ENCODE data around the gene SPINT2. TPM values are rescaled to one million over a fixed set of nuclear protein-coding genes. Genes with fewer than 3 reads are reported as not detected.
A peak's percentile ranks its signal among the peaks of the same experiment; 100 is the strongest.
"Not testable (repeated sequence)": the region's sequence is repeated elsewhere in the genome, so short reads cannot be mapped to it uniquely, and the experiment has no call there.

SPINT2 gene
- total RNA-seq, 2 donors from 2014 or later, result 415 to 487 TPM

GRCh38 chr19:38228005-38228377, 36.4 kb upstream of the SPINT2 start:
- 20 to 25% methylated on average over 1 to 10 of the region's 16 CpGs for WGBS, 2 experiments (ENCODE audit: insufficient coverage in 1 of 2, insufficient read length in 1 of 2)
- no peaks in the 10 kb centered on the region for H3K9me3 Mint-ChIP-seq
- Histone ChIP-seq H3K4me3 (ENCODE audit: low read length) (no peak overlapping the region), H3K27ac (ENCODE audit: low read depth, low read length) (no peak overlapping the region), H3K27me3 (ENCODE audit: control insufficient read depth, insufficient read depth, low read length, poor library complexity, severe bottlenecking) (peaks cover 34% of the 10 kb centered on the region), H3K9ac (ENCODE audit: extremely low read depth, low read length, poor library complexity, severe bottlenecking) (no peak overlapping the region), H3K36me3 (ENCODE audit: control insufficient read depth, insufficient read depth, low read length) (no peaks in the 10 kb centered on the region), H3K9me3 (ENCODE audit: control insufficient read depth, low read length) (no peaks in the 10 kb centered on the region), H3K4me1 (ENCODE audit: control insufficient read depth, insufficient read depth, low read length) (no peaks in the 10 kb centered on the region)
- no peak overlapping the region for H3K27ac Mint-ChIP-seq
- DNase-seq, result peak; percentile 75
- peaks cover 73% of the 10 kb centered on the region for H3K27me3 Mint-ChIP-seq (ENCODE audit: insufficient read depth)
- H3K36me3 Mint-ChIP-seq (ENCODE audit: low read depth), result no peaks in the 10 kb centered on the region
- TF ChIP-seq CTCF (conservative IDR thresholded peaks at IDR 0.05), result no peak
- H3K4me1 Mint-ChIP-seq, result peaks cover 10% of the 10 kb centered on the region
- H3K4me3 Mint-ChIP-seq, result peak overlapping the region; percentile 44

DNA sequence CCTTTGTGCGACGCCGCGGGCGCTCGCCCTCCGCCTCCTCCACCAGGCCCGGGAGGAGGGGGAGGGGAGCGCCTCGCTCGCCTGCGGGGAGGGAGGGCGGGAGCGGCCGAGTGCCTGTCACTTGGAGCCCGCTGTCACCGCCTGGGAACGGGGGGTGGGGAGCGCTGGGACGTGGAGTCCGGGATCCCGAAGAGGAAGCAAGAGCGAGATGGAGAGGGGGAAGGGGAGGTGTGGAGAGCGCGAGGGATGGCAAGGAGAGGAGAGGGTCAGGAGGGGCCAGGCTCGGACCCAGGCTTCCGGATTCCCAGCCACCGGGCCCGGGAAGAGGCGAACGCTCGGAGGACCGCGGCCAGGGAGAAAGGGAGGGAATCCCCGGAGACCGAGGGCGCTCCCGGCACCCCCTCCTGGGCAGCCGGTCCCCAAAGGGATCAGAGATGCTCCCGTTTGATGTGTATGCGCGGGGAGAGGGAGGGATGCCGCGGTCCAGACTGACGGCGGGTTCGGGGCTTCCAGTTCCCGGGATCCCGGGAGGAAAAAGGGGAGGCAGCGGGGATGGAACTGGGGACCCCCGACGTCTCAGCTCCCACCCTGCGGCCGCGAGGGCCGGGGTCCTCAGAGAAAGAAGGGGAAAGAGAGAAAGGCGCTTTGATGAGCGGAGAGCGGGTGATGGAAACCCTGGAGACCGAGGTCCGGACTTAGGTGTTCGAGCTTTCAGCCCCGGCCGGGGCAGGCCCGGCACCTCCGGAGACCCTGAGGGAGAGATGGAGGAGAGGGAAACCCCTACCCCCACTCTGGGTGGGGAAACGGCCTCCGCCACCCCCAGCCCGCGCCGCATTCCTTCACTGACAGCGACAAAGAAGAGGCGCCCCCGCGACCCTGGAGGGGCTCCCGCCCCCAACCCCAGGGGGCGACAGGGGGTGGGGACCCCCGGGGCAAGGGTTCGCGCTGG, 35.6 kb upstream of the SPINT2 start:
- Mint-ChIP-seq H3K27ac (no peak overlapping the region), H3K27me3 (ENCODE audit: insufficient read depth) (peaks cover 67% of the 10 kb centered on the region), H3K4me1 (peaks cover 3% of the 10 kb centered on the region), H3K36me3 (ENCODE audit: low read depth) (no peaks in the 10 kb centered on the region), H3K4me3 (peak overlapping the region; percentile 44), H3K9me3 (no peaks in the 10 kb centered on the region)
- Histone ChIP-seq H3K9ac (ENCODE audit: extremely low read depth, low read length, poor library complexity, severe bottlenecking) (no peak overlapping the region), H3K36me3 (ENCODE audit: control insufficient read depth, insufficient read depth, low read length) (no peaks in the 10 kb centered on the region), H3K4me1 (ENCODE audit: control insufficient read depth, insufficient read depth, low read length) (no peaks in the 10 kb centered on the region), H3K4me3 (ENCODE audit: low read length) (peak overlapping the region; percentile 69), H3K27ac (ENCODE audit: low read depth, low read length) (no peak overlapping the region), H3K27me3 (ENCODE audit: control insufficient read depth, insufficient read depth, low read length, poor library complexity, severe bottlenecking) (peaks cover 34% of the 10 kb centered on the region), H3K9me3 (ENCODE audit: control insufficient read depth, low read length) (no peaks in the 10 kb centered on the region)
- DNase-seq, result peak; percentile 88
- TF ChIP-seq CTCF (conservative IDR thresholded peaks at IDR 0.05), result no peak
- 0 to 1% methylated on average over 15 to 76 of the region's 80 CpGs for WGBS, 2 experiments (ENCODE audit: insufficient coverage in 1 of 2, insufficient read length in 1 of 2)

DNA sequence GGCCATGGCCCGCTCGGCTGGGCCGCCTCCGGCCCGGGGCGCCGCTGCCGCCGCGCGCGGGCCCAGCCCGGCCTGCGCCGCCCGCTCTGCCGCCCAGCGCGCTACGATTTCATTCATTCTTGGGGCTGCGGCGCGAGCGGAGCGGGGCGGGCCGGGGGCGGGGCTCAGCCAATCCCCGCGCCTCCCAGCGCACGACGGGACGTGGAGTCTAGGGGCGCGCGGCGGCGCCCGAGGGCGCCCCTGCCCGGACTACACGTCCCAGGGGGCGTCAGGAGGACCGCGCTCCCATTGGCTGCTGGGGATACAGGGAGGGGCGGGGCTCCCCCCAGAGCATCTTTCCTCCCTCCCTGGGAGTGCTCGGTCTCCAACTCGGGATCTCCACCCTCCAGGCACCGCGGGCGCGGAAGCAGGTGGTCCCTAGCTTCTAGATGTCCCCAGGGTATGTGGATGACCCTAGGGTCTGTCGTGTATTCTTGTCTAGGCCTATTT, 34.7 kb upstream of the SPINT2 start:
- Histone ChIP-seq H3K27ac (ENCODE audit: low read depth, low read length) (no peak overlapping the region), H3K27me3 (ENCODE audit: control insufficient read depth, insufficient read depth, low read length, poor library complexity, severe bottlenecking) (peaks cover 34% of the 10 kb centered on the region), H3K9me3 (ENCODE audit: control insufficient read depth, low read length) (no peaks in the 10 kb centered on the region), H3K36me3 (ENCODE audit: control insufficient read depth, insufficient read depth, low read length) (no peaks in the 10 kb centered on the region), H3K9ac (ENCODE audit: extremely low read depth, low read length, poor library complexity, severe bottlenecking) (no peak overlapping the region), H3K4me1 (ENCODE audit: control insufficient read depth, insufficient read depth, low read length) (no peaks in the 10 kb centered on the region), H3K4me3 (ENCODE audit: low read length) (no peak overlapping the region)
- H3K27me3 Mint-ChIP-seq (ENCODE audit: insufficient read depth), result peaks cover 63% of the 10 kb centered on the region
- no peak overlapping the region for H3K4me3 Mint-ChIP-seq
- H3K36me3 Mint-ChIP-seq (ENCODE audit: low read depth), result no peaks in the 10 kb centered on the region
- no peak overlapping the region for H3K27ac Mint-ChIP-seq
- peak; percentile 87 for DNase-seq
- H3K4me1 Mint-ChIP-seq, result peaks cover 1% of the 10 kb centered on the region
- 0% methylated on average over 4 to 54 of the region's 54 CpGs for WGBS, 2 experiments (ENCODE audit: insufficient coverage in 1 of 2, insufficient read length in 1 of 2)
- no peaks in the 10 kb centered on the region for H3K9me3 Mint-ChIP-seq
- no peak for TF ChIP-seq CTCF (conservative IDR thresholded peaks at IDR 0.05)

DNA sequence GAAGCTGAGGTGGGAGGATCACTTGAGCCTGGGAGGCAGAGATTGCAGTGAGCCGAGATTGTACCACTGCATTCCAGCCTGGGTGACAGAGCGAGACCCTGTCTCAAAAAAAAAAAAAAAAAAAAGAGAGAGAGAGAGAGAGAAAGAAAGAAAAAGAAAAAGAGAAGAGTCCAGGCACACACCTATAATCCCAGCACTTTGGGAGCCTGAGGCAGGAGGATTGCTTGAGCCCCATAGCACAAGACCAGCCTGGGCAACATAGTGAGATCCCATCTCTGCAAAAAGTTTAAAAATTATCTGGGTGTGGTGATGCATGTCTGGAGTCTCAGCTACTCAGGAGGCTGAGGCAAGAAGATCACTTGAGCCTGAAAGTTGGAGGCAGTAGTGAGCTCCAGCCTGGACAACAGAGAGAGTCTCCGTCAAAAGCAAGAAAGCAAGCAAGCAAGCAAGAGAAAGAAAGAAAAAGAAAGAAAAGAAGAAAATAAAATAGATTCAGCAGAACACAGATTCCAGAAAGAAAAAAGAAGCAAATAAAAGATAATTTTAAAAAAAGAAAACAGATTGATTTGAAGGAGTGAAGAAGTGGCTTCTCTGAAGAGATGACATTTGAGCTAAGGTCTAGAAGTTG, 33.8 kb upstream of the SPINT2 start:
- not testable (repeated sequence) for H3K36me3 Mint-ChIP-seq (ENCODE audit: low read depth); H3K27ac ChIP-seq (ENCODE audit: low read depth, low read length); H3K9ac ChIP-seq (ENCODE audit: extremely low read depth, low read length, poor library complexity, severe bottlenecking); H3K9me3 ChIP-seq (ENCODE audit: control insufficient read depth, low read length); H3K4me1 Mint-ChIP-seq; H3K4me3 ChIP-seq (ENCODE audit: low read length); H3K27ac Mint-ChIP-seq; DNase-seq; H3K4me1 ChIP-seq (ENCODE audit: control insufficient read depth, insufficient read depth, low read length); H3K9me3 Mint-ChIP-seq; H3K36me3 ChIP-seq (ENCODE audit: control insufficient read depth, insufficient read depth, low read length); H3K4me3 Mint-ChIP-seq
- H3K27me3 Mint-ChIP-seq (ENCODE audit: insufficient read depth), result peaks cover 60% of the 10 kb centered on the region
- H3K27me3 ChIP-seq (ENCODE audit: control insufficient read depth, insufficient read depth, low read length, poor library complexity, severe bottlenecking), result peaks cover 34% of the 10 kb centered on the region
- 92 to 100% methylated on average over 1 of the region's 3 CpGs for WGBS, 2 experiments (ENCODE audit: insufficient coverage in 1 of 2, insufficient read length in 1 of 2)
